Esophagus muscularis mucosa (tissue), 4 donors: ENCODE measurements around the gene CLK4. TPM values are rescaled to one million over a fixed set of nuclear protein-coding genes. Genes with fewer than 3 reads are reported as not detected.

Source experiments
- DNase-seq: peaks from one replicate; pipeline ENCODE4 v3.0.0-alpha.2; 2017; ENCODE audit errors: extremely low spot score
- H3K27ac ChIP-seq, 4 donors: fragments of 200-600 bp; sonication (generic); replicated peaks in 1 of 4; 1 replicate in 3 of 4; 2 replicates in 1 of 4; pipeline ENCODE4 v1.5.1; 2016 to 2019; ENCODE audit warnings: mild to moderate bottlenecking in 1 of 4
- H3K27me3 ChIP-seq, 4 donors: fragments of 200-600 bp; sonication (generic); one replicate each; pipeline versions ENCODE4 v1.5.1 to v1.6.0; 2016 to 2019
- H3K36me3 ChIP-seq, 4 donors: fragments of 200-600 bp; sonication (generic); one replicate each; pipeline ENCODE4 v1.5.1; 2016 to 2019
- H3K4me1 ChIP-seq, 4 donors: fragments of 200-600 bp; sonication (generic); one replicate each; pipeline ENCODE4 v1.5.1; 2016 to 2019
- H3K4me3 ChIP-seq, 4 donors: fragments of 200-600 bp; sonication (generic); 1 replicate in 2 of 4; 2 replicates in 2 of 4; pipeline ENCODE4 v1.5.1; 2016 to 2019; ENCODE audit warnings: mild to moderate bottlenecking in 4 of 4, moderate library complexity in 1 of 4
- H3K9me3 ChIP-seq, 4 donors: fragments of 200-600 bp; sonication (generic); 1 replicate in 3 of 4; 2 replicates in 1 of 4; pipeline ENCODE4 v1.5.1; 2016 to 2019
- EP300 ChIP-seq: sonication (generic); formaldehyde crosslinking; IDR thresholded peaks from one replicate; pipeline ENCODE4 v1.6.1; 2017; ENCODE audit warnings: antibody characterized with exemption
- POLR2A ChIP-seq: fragments of 450-650 bp; IDR thresholded peaks from one replicate; pipeline ENCODE4 v1.6.1; 2017; ENCODE audit warnings: antibody characterized with exemption, moderate library complexity, mild to moderate bottlenecking, low read depth
- POLR2AphosphoS5 ChIP-seq, 2 donors: sonication (generic); formaldehyde crosslinking; IDR thresholded peaks; one replicate each; pipeline ENCODE4 v1.6.1; 2017; ENCODE audit warnings: antibody characterized with exemption in 2 of 2
- WGBS: methylation state at CpG from one replicate; pipeline ENCODE4 v1.1.5; 2018; 5-methylcytosine and 5-hydroxymethylcytosine counted together
- intact Hi-C: fragments of 100-400 bp; cut with DNase I; formaldehyde crosslinking; loops from one replicate; pipeline ENCODE4 v1.15.1; 2023
- small RNA-seq, 3 donors: library from RNA; depleted of rRNA; stranded (forward); fragments of <200 nt; gene quantifications; one replicate each; pipeline ENCODE3, GENCODE V24; 2016
- total RNA-seq, 4 donors: library from RNA; depleted of rRNA; stranded (reverse); fragments of >200 nt; gene quantifications; one replicate each; pipeline versions ENCODE4 v1.1.0 to v1.2.1, GENCODE V29; 2016
- TF ChIP-seq, protein P1 (sequence below), 3 experiments: fragments of 200-600 bp in 2 of 3; fragments of 450-650 bp in 1 of 3; sonication (generic) in 2 of 3; IDR thresholded peaks; one replicate each; pipeline ENCODE4 v1.5.1; 2017 to 2019; ENCODE audit warnings: antibody characterized with exemption in 3 of 3, mild to moderate bottlenecking in 2 of 3, moderate library complexity in 1 of 3

CLK4 gene
- total RNA-seq, 4 donors from 2014 or later = 16.7 to 24.9 (median 18.9) TPM

GRCh38 chr5:178555005-178555404, 71.8 kb downstream of the CLK4 start:
- Histone ChIP-seq H3K36me3 (no peaks in the 10 kb centered on the region), H3K27ac (no peak overlapping the region), H3K27me3 (peaks cover 0 to 11% (median 0%) of the 10 kb centered on the region in 4 donors), H3K4me3 (no peak overlapping the region), H3K4me1 (no peaks in the 10 kb centered on the region), H3K9me3 (no peaks in the 10 kb centered on the region)
- intact Hi-C loops = no loop called here
- no peak for DNase-seq
- no peak for TF ChIP-seq POLR2AphosphoS5 (IDR thresholded peaks at IDR 0.05)
- TF ChIP-seq EP300 = no peak
- TF ChIP-seq, protein P1, sequence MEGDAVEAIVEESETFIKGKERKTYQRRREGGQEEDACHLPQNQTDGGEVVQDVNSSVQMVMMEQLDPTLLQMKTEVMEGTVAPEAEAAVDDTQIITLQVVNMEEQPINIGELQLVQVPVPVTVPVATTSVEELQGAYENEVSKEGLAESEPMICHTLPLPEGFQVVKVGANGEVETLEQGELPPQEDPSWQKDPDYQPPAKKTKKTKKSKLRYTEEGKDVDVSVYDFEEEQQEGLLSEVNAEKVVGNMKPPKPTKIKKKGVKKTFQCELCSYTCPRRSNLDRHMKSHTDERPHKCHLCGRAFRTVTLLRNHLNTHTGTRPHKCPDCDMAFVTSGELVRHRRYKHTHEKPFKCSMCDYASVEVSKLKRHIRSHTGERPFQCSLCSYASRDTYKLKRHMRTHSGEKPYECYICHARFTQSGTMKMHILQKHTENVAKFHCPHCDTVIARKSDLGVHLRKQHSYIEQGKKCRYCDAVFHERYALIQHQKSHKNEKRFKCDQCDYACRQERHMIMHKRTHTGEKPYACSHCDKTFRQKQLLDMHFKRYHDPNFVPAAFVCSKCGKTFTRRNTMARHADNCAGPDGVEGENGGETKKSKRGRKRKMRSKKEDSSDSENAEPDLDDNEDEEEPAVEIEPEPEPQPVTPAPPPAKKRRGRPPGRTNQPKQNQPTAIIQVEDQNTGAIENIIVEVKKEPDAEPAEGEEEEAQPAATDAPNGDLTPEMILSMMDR (IDR thresholded peaks at IDR 0.05) = no peak
- TF ChIP-seq POLR2A = no peak
- WGBS = 94% methylated on average over 7 of the region's 7 CpGs

GRCh38 chr5:178554311-178554710, 72.5 kb downstream of the CLK4 start:
- Histone ChIP-seq H3K36me3 (no peaks in the 10 kb centered on the region), H3K4me3 (no peak overlapping the region), H3K4me1 (no peaks in the 10 kb centered on the region), H3K9me3 (no peaks in the 10 kb centered on the region), H3K27ac (no peak overlapping the region), H3K27me3 (peaks cover 0 to 11% (median 0%) of the 10 kb centered on the region in 4 donors)
- intact Hi-C loops = no loop called here
- DNase-seq = no peak
- TF ChIP-seq POLR2A = no peak
- WGBS = 94% methylated on average over 11 of the region's 11 CpGs

DNA sequence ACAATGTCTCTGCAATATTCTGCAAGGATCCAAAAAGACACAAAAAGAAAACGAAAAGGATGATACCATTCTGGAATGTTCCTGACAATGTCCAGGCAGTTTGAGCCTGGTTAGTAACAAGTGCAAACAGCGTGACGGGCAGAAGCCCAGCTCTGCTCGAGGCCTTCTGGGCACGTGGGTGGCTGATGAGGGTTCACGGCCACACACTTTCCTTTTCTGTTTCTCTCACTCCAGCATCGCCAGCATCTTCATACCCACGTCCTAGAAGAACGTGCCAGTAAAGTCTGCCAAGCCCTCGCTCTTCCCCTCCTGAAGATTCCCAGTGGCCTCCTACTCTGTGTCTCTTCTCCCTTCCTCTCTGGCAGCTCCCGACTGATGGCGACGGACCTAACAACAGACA, 73.3 kb downstream of the CLK4 start:
- TF ChIP-seq EP300 = no peak
- TF ChIP-seq, protein P1 (IDR thresholded peaks at IDR 0.05) = no peak
- no peak for TF ChIP-seq POLR2A
- no peak for TF ChIP-seq POLR2AphosphoS5 (IDR thresholded peaks at IDR 0.05)
- H3K27ac ChIP-seq = no peak overlapping the region
- no peaks in the 10 kb centered on the region for H3K36me3 ChIP-seq
- WGBS = 85% methylated on average over 13 of the region's 13 CpGs
- H3K4me3 ChIP-seq = no peak overlapping the region
- peaks cover 0 to 3% (median 0%) of the 10 kb centered on the region in 4 donors for H3K4me1 ChIP-seq
- H3K27me3 ChIP-seq = peaks cover 0 to 11% (median 0%) of the 10 kb centered on the region in 4 donors
- H3K9me3 ChIP-seq = no peaks in the 10 kb centered on the region
- no peak for DNase-seq
- intact Hi-C loops = no loop called here

Small RNA genes lying within 50 kb of the gene (small RNA-seq; reads per million reads assigned to genes)
- gene RN7SKP70 = 0 reads per million in 3 donors

Other genes with a start within 250 kb of the CLK4 start
- gene COL23A1, start 36.7 kb downstream of the CLK4 start, total RNA-seq = 1 to 10 TPM in 3 of 4 donors, under 1 TPM in 1; 0.83 to 1.8 (median 1.5) TPM
- gene ZNF354A, start 103.6 kb upstream of the CLK4 start, total RNA-seq = 10 to 100 TPM; 14.7 to 21.2 (median 17.0) TPM
- 10 to 100 TPM in 3 of 4 donors, 1 to 10 TPM in 1; 9.8 to 18.8 (median 15.4) TPM for gene ZNF354B, start 232.9 kb upstream of the CLK4 start, total RNA-seq